ENCODE measurements around the gene TSPAN31. TPM values are rescaled to one million over a fixed set of nuclear protein-coding genes. Genes with fewer than 3 reads are reported as not detected.

Gene TSPAN31
- total and polyA plus RNA-seq, 9 of the 15 experiments (the other 6 are each of a cell fraction or from before 2014, with no cell fraction given), result 11.3 to 26.4 (median 14.3) TPM

- no peak for TF ChIP-seq ZBTB11 (CRISPR knock-in tag; IDR thresholded peaks at IDR 0.05)
- TF ChIP-seq, protein P1, sequence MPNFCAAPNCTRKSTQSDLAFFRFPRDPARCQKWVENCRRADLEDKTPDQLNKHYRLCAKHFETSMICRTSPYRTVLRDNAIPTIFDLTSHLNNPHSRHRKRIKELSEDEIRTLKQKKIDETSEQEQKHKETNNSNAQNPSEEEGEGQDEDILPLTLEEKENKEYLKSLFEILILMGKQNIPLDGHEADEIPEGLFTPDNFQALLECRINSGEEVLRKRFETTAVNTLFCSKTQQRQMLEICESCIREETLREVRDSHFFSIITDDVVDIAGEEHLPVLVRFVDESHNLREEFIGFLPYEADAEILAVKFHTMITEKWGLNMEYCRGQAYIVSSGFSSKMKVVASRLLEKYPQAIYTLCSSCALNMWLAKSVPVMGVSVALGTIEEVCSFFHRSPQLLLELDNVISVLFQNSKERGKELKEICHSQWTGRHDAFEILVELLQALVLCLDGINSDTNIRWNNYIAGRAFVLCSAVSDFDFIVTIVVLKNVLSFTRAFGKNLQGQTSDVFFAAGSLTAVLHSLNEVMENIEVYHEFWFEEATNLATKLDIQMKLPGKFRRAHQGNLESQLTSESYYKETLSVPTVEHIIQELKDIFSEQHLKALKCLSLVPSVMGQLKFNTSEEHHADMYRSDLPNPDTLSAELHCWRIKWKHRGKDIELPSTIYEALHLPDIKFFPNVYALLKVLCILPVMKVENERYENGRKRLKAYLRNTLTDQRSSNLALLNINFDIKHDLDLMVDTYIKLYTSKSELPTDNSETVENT (CRISPR knock-in tag; IDR thresholded peaks at IDR 0.05), result no peak
- TF ChIP-seq ZNF740 (CRISPR knock-in tag; IDR thresholded peaks at IDR 0.05), result peak; percentile 47; the same call in 1 of the 2 replicates
- TF ChIP-seq ZNF740 (tag; IDR thresholded peaks at IDR 0.05), result peak in 1 of 2 experiments; percentile 60; a peak in 1 of 4 replicates
- TF ChIP-seq SMARCC2 (IDR thresholded peaks at IDR 0.05; ENCODE audit: low read depth), result no peak
- TF ChIP-seq SAFB (IDR thresholded peaks at IDR 0.05; ENCODE audit: borderline replicate concordance, low read depth, low read length), result no peak
- TF ChIP-seq ZNF134 (CRISPR knock-in tag; conservative IDR thresholded peaks at IDR 0.05), result no peak
- TF ChIP-seq SMAD1 (IDR thresholded peaks at IDR 0.05; ENCODE audit: low read depth, low read length, partially characterized antibody), result no peak
- TF ChIP-seq RB1 (IDR thresholded peaks at IDR 0.05; ENCODE audit: low read depth), result no peak
- TF ChIP-seq KDM5B (IDR thresholded peaks at IDR 0.05; ENCODE audit: insufficient replicate concordance, low read depth, low read length), result no peak
- no peak for TF ChIP-seq SRSF3 (IDR thresholded peaks at IDR 0.05; ENCODE audit: insufficient read depth, low read length)
- no peak for TF ChIP-seq POU5F1 (IDR thresholded peaks at IDR 0.05; ENCODE audit: borderline replicate concordance, low read depth, low read length, partially characterized antibody)
- 0 out of 4 replicates have a peak, but pooled peaks of 1 of the 2 experiments have one; percentile 17 for TF ChIP-seq MAZ (CRISPR knock-in tag; conservative IDR thresholded peaks at IDR 0.05 in 1 of 2, IDR thresholded peaks at IDR 0.05 in 1 of 2)
- TF ChIP-seq ZNF561 (CRISPR knock-in tag; conservative IDR thresholded peaks at IDR 0.05), result no peak
- no peak for TF ChIP-seq CBFA2T3 (IDR thresholded peaks at IDR 0.05)
- TF ChIP-seq ZNF395 (CRISPR knock-in tag; IDR thresholded peaks at IDR 0.05), result no peak
- TF ChIP-seq, protein P2, sequence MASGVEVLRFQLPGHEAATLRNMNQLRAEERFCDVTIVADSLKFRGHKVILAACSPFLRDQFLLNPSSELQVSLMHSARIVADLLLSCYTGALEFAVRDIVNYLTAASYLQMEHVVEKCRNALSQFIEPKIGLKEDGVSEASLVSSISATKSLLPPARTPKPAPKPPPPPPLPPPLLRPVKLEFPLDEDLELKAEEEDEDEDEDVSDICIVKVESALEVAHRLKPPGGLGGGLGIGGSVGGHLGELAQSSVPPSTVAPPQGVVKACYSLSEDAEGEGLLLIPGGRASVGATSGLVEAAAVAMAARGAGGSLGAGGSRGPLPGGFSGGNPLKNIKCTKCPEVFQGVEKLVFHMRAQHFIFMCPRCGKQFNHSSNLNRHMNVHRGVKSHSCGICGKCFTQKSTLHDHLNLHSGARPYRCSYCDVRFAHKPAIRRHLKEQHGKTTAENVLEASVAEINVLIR (CRISPR knock-in tag; IDR thresholded peaks at IDR 0.05), result no peak
These were observed 6.1 kb upstream of the TSPAN31 start, which contains the start of gene AGAP2 (continued) for GRCh38 chr12:57738661-57739237.

Measured in K562 (cell line).